ENCODE data around the gene NEMP1.
"Not testable (repeated sequence)": the region's sequence is repeated elsewhere in the genome, so short reads cannot be mapped to it uniquely, and the experiment has no call there.

The NEMP1 gene

DNA sequence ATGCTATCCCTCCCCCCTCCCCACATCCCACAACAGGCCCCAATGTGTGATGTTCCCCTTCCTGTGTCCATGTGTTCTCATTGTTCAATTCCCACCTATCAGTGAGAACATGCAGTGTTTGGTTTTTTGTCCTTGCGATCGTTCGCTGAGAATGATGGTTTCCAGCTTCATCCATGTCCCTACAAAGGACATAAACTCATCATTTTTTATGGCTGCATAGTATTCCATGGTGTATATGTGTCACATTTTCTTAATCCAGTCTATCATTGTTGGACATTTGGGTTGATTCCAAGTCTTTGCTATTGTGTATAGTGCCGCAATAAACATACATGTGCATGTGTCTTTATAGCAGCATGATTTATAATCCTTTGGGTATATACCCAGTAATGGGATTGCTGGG lies 25.4 kb downstream of the NEMP1 start:
- not testable (repeated sequence) for DNase-seq

DNA sequence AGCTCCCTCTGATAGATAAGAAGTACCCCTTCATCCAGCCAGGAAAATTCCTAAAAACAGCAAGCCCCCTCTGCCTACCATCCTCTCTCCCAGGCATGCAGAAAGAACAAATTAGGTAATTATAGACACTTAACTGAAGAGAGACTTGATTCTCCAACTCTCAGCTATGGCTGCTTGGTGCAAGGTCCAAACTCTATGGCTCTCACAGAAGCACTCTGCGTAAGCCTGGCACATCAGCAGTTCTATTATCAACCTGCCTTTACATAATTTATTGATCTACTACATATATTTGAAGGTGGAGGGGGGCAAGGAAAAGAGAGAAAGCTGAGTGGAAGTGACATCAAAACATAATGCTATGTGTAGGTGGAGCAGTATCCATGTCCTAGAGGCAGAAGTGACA lies 27.6 kb downstream of the NEMP1 start:
- DNase-seq: no peak

DNA sequence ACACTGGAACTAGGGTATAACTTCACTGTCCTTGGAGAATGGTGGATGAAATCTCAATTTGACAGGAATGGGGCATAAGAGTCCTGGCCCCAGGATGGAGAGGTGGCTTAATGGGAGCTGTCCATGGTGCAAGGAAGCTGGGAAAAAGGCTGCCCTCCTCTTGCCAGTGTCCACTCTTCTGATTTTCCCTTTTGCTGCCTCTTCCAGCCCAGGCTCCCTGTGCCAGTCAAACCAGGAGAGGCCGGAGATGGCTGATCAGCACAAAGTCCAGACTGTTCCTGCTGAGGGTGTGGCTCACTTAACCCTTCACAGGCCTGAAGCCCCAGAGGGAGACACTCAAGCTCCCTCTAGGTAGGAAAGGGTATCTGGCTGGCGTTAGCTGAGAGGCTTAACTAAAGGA lies 28.7 kb downstream of the NEMP1 start, which contains the start of gene MYO1A:
Gene MYO1A, minus strand, starts transcription at position 240 of the 400 bp plus-strand sequence. CDS start 1,806 bp downstream, outside the sequence.
- DNase-seq: no peak

DNA sequence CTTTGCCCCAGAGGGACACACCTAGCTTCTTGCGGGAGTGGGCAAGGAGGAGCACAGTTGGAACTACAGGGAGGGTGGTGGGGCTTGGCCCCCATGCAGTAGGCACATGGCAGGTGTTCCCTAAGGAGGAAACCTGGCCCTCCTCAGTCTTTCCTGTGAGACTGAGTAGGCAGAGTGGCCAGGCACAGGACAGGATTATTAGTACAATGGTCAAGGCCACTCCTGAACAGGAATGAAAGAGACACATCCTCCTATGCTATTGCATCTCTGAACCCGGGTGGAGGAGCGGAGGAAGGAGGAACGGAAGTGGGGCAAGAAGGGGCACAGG lies 29.5 kb downstream of the NEMP1 start:
- DNase-seq: no peak

DNA sequence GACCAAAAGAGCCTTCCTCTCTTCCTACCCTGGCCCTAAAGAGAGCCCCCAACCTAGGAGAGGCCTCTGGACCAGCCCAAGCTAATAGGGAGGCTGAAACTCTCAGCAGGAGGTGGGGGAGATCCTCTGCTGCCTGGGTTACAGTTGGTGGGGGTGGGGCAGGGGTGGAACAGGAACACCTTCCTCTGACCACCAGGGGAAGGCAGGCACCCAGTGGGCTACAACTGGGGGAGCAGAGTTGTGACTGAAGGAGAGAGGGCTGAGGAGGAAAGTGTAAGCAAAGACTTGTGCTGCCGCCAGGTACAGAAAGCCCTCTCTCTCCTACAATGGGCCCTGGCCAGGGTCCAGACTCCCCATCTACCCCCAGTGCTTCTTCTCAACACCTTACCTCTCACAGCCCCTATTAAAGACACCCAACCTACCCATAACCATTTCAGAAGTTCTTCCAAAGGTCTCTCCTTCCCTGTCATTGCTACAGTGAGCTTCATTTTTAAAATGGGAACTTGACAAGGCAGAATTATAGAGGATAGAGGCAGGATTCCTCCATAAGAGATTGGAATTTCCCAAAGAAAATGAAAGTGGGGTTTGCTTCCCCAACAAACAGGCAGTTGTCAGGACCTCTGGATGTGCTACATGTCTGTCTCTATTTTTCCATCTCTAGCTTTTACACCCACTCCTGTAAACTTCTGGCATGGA lies 30.0 kb downstream of the NEMP1 start:
- no peak for DNase-seq

DNA sequence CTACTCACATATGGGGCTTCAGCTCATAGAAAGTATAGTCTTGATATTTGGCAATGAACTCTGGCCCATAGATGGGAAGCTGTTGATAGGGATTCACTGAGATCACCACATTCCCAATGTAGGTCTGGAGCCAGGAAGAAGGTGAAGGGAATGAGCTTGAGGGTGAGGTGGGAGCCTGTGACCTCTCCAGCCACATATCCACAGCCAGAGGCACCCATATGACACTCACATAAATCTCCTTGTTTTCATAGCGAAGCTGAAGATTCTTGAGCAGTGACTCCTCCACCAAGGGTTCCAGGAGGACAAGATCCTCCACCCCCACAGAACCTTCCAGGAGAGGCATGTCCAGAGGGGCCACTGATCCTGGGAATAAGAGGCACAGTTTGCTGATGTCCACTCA lies 30.6 kb downstream of the NEMP1 start:
- DNase-seq: no peak

DNA sequence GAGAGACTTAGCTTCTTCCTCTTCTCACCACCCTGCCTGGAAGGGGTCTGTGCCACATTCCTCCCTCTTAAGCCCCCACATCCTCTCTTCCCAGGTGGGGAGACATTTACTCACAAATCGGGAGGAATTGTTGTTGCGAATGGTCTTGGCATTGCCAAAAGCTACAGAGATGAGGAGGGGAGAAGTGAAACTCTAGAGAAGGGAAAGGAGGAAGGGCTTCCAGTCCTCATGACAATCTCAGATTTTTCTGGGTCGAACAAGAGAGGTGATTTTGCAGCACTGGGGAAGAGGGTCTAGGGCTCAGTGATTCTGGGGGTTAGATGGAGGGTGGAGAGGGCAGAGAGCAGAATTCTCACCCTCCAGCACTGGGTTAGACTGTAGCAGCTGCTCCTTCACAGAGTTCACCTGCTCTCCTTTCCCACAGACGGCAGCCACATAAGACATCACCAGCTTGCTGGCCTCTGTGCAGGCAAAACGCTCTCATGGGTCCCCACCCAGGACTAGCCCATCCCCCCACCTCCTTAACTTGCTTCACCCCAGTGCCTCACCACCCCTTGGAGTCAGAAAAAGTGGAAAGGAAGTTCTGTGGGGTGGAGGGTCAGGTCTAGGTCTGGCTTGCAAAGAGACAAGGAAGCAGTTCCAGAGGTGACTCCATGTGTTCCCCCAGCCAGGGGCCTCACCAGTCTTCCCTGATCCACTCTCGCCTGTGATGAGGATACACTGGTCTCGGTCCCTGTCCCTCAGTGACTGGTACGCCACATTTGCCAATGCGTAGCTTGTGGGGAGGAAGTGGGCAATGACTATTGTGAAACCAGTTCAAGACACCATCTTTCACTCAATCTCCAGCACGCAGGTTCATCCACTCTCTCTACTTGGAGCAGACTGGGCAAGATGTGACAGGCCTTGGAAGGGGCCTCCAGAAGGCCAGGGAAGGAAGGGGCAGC lies 31.4 kb downstream of the NEMP1 start:
- no peak for DNase-seq

DNA sequence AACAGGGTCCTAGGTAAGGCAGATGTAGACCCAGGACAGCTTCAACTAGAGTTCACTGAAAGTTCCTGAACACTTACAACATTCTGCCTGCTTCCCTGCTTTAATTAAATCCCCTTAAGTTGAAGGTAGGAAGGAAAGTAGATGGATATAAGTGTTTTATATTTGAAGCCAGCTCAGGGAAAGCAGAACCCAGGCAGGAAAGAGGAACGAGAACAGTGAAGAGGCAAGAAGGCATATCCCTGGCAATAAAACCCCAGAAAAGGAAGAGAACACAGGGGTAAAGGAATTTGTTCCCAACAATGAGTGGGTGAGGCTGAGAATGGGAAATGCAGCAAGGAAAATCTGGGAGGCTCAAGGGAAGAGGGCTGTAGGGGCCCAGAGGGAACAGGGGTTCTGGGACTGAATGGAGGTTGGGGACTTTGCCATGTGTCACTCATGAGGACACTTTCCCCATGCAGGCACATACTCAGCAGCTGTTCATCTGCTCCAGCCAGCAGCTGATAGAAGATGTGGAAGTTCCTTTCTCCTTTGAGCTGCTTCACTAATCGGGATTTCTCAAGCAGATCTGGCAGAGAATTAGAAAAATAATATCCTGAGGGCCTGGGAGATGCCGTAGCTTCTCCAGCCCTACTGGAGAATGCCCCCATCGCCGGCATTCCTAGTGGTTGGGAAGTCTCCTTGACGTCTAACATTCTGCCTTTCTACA lies 32.4 kb downstream of the NEMP1 start:
- no peak for DNase-seq

DNA sequence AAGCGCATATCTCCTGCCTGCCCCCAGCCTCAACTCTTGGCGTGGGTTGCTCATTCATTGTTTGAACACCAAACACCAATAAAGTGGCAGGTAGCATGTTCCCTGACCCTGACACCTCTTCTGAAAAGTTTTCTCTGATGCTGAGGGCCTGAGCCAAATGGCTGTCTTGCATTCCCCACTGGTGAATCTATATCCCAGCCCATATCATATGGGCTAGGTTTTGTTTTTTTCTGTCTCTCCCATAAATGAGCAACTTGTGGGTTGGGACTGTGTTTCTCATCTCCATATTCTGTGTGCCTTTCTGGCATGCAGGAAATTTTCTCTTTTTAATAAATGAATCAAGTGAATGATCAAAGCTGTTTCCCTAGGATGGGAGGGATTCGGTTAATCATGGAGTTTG lies 33.7 kb downstream of the NEMP1 start:
- DNase-seq: no peak

DNA sequence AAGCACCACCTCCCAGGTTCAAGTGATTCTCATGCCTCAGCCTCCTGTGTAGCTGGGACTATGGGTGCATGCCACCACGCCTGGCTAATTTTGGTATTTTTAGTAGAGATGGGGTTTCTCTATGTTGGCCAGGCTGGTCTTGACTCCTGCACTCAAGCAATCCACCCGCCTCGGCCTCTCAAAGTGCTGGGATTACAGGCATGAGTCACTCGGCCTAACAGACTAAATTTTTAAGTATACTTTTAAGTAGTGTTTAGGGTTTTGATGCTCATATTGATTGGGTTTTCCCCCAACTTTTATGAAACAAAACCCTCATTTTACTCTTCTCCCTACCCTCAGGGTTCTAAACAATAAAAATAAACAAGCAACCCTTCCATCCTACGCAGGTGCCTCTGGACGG lies 34.1 kb downstream of the NEMP1 start:
- no peak for DNase-seq

DNA sequence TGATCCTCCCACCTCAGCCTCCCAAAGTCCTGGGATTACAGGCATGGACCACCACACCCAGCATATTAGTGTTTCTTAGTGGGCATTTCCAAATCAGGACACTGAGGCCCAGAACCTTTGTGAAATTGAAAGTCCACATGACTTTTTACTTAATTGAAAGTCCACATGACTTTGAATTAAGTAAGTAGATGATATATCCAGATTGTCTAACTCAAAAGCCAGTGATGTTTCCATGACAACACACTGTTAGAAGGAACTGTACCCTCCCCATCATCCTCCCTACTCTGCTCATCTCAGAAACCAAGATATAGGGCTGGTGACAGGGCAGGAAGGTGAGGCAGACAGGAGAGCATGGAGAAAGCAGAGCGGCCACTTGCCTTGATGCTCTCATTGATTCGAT lies 35.9 kb downstream of the NEMP1 start:
- DNase-seq: no peak

DNA sequence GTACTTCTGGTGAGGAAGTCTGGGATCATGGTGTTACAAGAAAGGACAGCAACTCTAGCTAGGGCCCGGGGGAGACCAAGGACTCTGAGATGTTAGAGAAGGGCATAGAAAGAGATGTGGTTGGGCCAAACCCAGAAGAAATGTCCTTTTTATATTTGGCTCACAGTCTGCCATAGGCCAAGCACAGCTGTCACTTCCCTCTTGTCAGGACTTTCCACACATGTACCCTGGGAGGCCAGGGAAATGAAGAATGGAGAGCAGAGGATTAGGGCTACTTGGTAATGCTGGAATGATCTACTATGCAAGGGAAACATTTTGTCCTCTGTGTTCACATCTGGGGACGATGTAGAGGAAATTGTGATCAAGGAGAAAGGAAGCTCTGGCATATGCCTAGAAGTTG lies 37.8 kb downstream of the NEMP1 start:
- no peak for DNase-seq

DNA sequence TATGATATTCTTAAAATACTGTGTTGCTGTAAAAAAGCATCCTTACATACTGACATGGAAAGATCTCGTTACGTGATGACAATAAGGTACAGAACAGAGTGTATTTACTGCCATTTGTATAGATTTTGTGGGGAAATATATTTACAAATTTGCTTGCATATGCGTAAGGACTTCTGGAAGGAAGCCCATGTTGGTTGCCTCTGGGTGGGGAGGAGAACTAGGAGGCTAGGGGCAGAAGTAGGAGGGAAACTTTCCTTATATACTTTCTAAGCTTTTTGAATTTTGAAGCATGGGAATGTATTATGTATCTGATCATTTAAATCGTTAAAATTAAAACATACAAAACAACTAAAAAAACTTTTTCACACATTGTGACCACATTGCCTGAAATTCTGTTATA lies 38.4 kb downstream of the NEMP1 start:
- no peak for DNase-seq

DNA sequence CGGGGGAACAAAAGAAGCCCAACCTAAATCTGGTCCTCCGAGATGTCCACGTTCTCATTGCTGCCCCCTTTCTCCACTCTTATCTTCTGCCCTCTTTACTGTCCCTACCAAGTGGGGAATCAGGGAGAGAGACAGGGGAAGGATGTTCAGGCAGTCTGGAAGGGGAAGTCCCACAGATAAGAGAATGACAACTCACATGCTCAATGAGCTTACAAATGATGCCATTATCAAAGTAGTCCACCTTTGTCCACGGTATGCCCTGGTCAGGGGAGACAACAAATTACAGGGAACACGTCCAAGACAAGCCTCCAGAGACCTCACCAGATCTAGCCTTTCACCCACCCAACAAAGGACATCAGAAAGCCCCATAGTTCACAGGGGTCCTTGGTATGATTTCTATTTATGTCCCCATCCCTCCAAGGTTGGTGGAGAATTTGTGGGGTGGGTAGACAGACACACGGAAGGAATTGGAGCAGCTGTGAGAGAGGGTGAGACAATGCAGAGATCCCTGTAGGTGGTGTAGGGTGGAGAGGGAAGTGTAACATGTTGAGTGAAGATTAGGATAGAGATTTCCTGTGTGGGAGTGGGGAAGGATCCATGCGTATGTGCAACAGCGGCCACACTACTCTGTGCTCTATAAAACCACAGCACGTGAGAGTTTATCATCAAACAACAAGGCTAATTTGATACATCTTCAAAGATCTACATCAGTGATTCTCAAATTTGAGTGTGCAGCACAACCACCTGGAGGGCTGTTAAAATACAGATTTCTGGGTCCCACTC lies 39.4 kb downstream of the NEMP1 start:
- no peak for DNase-seq

DNA sequence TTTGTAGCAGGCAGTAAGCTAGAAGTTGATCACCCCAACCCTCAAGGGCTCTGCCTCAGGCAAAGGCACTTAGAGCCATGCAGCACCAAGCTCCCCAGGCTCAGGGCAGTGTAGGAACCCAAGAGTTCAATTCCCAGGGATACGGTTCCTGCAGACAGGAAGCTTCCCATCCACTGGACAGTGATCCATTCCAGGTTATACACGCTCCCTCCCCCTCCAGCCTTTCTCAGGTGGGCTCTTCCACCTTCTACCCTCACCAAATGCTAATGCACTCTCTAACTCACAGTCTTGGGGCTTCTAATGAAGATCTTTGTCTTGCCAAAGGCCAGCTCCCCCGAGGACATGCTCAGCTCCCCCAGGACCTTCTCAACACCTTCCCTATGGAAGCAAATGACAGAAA lies 41.3 kb downstream of the NEMP1 start:
- DNase-seq: no peak

DNA sequence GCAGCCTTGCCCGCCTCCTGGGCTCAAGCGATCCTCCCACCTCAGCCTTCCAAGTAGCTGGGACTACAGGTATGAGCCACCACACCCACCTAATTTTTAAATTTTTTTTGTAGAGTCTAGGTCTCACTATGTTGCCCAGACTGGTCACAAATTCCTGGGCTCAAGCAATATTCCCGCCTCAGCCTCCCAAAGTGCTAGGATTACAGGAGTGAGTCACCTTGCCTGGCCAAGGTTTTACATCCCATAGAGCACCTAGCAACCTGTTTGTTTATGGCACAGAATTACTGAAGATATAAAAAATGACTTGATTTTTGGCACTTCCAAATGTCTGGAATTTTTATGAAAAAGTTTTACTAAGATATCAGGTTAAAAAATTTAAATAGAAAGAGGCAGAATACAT lies 45.2 kb downstream of the NEMP1 start:
- DNase-seq: no peak

DNA sequence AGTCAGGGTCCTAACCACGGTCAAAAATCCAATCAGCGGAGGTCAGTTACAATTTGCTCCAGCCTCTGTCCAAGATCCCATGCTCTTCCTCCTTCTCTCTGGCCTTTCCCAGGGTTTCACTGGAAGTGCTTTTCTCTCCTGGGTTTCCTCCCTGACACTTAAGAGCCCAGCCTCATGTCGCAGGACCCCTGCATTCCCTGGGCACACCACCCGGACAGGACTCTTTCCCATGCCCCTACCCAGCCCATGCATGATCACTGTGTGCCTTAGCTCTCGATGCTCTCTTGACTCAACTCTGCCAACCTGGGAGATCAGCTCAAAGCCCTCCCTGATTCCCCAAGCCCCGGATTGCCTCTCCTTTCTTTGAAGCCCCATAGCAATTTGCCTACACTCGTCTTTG lies 46.8 kb downstream of the NEMP1 start:
- no peak for DNase-seq

DNA sequence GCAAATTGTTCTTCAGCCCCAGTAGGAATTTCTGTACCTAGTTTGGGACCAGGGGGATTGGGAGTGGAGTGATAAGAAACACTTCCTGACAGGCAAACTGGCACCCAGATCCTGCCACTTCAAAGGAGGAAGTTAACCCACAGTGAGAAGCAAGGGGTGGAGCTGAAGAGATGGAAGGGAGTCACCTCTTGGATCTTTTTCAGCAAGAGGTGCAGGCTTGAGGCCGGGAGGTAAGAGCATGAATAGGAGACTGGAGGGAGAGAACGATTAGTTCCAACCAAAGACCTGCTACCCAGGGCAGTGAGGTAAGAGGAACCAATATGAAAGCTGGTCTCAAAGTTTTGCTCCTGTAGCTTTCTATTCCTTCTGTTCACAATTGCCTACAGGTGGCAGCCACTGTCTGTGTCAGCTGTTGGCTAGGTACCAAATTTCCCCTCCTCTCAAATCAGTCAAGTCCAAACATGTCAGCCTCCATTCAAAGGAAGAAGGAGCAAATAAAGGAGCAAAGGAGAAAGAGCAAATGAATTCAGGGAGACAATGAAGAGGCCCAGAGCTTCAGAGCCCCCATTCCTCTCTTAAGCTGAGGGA lies 47.4 kb downstream of the NEMP1 start:
- no peak for DNase-seq

DNA sequence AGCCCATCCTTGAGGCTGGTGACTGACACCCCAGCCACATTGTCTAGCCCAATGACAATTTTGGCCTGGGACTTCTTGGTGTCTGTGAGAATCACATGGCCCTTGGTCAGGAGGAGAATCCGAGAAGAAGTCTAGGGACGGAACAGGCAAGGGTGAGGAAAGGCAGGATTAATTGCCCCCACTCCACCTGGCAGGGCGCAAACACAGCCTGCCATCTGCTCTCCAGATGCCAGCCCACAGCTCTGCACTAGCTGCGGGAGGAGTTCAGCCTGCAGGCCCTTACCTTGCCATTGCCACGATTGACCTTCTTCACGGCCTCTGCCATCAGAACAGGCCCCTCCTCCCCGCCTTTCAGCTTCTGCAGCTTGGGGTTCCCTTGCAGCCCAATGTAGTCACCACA lies 49.1 kb downstream of the NEMP1 start:
- no peak for DNase-seq

DNA sequence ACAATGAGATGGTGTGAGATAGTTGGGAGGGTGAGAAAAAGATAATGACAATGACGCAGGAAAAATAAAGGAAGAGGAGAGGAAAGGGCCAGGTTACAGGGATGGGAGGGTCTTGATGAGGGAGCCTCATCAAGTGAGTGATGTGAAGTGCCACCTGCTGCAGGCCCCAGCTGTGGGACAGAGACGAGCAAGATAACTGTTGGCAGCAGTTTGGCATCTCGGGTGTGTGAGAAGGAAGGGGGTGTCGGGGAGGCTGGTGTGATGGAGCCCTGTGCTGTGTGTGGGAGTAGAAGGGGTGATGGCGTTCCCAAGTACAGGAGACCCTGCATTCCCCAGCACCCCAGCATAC lies 50.8 kb downstream of the NEMP1 start:
- DNase-seq: no peak

DNA sequence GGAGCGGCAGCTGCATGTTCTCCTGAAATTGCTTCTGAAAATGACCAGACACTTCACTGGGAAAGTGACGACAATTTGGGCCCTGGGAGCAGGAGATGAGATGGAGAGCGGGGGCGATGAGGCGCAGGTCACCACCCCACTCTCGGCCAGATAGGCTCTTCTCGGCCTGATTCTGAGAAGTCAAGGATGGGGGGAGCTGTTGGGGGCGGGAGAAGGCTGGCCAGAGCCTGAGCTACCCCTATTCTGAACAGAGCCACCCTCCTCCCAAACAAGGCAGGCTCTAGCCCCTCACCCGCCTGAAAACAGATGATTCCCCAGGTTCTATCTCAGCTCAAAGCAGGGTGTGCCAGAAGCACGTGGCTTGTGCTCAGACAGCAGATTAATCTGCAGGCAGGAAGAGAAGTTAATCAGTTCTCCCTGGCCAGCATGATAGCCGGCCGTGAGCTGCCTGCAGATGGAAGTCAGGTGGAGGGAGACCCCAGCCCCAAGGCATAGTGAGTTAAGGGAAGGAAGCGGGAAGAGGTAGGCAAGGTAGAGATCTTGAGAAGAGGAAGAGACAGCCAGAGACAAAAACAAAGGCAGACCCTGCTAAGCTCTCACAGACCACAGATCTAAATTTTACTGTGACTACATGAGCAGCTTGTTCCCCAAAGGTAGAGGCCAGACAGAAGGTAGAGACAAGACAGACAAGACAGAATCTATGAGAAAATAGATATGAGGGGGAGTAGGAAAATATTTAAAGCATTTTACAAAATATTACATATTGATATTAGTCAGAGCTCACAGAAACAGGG lies 51.4 kb downstream of the NEMP1 start:
- no peak for DNase-seq

DNA sequence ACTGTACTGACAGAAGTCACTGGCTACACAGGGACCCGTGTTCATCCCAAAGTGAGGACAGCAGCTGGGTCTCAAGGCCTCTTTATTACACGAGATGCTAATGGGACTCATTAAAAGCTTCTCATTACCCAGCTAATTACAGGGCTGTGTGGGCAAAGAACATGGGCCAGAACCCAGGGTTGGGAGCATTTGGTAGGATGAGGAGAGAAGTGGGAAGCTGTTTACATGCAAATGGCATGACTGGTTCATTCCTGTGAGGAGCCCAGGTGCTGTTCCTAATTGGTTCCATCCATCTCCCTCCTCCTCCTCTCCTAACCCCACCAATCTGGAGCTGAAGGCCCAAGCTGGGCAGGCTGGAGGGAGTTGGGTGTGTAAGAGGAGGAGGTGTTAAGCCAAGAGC lies 53.4 kb downstream of the NEMP1 start:
- DNase-seq: no peak
